Fibroblast of skin of left quadriceps (primary cell): ENCODE data around the gene TMEM258.
A peak's percentile ranks its signal among the peaks of the same experiment; 100 is the strongest.

Experiments used
- DNase-seq, 2 experiments: peaks; one replicate each; pipeline ENCODE4 v3.0.0-alpha.2; 2013; ENCODE audit warnings: low read depth in 2 of 2

Gene TMEM258

DNA sequence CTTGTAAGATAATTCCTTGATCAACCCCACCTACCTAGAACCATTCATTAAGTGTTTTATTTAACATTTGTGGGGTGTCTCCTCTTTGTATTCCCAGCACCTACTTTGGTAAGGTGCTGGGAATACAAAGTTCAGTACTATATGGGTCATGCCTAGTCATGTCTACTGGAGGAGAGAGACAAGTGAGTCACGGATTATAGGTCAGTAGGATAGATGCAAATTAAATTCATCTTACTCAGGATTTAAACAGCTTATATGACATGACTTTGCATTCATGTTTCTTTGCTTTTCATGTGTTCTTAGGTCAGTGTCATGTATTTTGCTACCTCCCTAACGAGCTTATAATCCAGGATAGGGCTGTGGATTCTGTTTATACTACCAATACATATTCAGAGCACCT is 27.8 kb upstream of the TMEM258 start:
- DNase-seq = no peak

DNA sequence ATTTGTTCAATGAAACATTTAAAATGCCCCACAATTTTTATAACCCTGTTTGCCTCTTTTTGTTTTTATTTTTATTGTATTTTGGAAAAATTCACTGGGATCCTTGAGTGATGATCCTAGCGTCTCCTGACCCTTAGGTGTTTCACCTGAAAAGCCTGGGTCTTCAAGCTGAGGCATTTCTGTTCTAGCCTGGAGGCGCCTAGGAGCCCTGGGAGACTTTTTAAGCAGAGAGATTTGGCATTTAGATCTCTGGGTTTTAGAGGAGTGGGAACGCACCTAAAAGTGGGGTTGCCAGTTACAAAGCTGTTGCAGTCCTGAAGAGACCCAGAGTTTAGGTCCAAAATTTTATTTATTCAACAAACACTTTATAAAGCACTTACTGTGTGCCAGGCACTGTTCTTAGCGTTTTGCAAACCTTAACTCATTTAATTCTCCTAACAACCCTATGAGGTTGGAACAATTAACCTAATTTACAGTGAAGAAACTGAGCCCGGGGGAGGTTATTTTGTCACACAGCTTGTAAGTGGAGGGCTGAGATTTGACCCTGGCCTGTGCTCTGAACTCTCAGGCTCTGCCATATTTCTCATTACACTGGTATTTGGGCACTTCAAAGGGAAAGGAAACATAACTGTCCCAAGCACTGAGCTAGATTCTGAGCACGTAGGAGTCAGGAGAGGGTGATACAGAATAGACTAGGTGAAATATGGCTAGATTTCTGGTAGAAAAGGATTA is 25.2 kb upstream of the TMEM258 start:
- DNase-seq = no peak

DNA sequence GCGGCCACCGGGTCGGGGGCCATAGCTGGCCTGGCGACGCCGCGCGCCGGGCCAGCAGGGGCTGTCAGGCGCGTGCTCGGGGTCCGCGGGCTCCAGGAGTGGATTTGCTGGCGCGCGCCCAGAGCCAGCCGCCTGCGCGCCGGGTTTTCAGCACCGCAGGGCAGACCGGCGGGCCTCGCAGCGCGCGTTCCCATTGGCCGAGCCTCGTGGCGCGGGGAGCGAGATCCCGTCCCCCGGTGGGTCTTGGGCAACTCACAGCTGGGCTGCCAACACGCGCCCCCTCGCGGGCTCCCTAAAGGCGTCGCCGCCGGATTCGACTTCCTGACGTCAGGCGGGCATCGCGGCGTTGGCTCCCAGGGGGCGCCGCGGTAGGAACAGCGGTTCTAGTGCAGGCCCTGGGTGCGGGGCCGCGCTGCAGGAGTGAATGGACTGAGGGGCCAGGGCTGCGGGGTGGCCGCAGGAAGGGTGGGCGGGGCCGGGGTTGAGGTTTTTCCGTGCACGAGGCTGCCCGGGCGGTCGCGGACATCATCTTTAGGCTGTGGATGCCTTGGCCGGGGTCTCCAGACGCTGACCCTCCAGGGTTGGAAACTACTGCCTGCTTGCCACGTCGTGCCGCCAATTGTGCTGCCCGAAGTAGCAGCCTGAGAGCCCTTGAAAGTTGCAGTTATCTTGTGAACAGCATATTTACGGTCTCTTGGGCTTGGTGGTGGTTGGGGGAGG is 24.5 kb upstream of the TMEM258 start, which contains the start of gene FADS1:
FADS1 (minus strand) TSS at position 268 of the 720 bp plus-strand sequence; CDS start at position 194, 74 bp downstream.
- peak; percentile 86 for DNase-seq

DNA sequence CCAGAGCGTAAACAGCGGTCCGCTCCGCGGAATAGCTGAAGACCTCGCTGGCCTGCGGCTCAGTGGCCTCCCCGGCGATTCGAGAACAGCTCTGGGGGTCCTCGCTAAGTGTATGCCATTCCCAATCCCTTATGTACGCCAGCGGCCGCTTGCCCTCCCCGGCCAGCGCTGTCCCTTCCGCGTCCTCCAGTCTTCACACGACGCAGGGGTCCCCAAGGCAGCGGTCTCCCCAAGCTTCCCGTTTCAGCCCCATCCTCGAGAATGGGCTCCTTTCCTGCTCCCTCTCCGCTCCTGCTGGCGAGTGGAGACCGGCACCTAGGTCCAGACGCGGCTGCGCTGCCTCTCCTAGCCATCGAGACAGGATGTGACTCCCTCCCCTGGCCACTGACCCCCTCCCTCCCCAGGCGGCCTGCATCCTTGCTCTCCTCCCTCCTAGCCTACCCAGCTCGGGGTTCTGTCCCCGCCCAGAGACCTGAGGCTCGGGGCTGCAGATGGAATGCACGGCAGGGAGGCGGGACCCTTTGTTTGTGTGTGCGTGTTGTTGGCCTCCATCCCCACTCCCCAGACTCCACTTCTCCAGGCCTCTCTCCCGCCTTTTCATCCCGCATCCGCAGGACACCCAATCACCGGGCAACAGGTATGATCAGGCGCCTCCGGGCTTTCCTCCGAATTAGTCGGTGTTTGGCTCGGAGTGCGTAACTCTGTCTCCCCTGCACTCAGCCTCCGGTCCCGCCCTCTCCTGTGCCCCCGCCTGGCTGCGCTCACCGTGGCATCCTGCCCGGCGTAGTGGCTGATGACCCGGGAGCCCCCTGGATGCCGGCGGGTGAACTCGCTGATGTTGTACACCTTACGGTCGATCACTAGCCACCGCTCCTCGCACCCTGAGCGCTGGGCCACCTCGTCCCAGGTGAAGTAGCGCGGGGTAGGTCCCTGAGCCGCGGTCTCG is 23.7 kb upstream of the TMEM258 start:
- DNase-seq = no peak

DNA sequence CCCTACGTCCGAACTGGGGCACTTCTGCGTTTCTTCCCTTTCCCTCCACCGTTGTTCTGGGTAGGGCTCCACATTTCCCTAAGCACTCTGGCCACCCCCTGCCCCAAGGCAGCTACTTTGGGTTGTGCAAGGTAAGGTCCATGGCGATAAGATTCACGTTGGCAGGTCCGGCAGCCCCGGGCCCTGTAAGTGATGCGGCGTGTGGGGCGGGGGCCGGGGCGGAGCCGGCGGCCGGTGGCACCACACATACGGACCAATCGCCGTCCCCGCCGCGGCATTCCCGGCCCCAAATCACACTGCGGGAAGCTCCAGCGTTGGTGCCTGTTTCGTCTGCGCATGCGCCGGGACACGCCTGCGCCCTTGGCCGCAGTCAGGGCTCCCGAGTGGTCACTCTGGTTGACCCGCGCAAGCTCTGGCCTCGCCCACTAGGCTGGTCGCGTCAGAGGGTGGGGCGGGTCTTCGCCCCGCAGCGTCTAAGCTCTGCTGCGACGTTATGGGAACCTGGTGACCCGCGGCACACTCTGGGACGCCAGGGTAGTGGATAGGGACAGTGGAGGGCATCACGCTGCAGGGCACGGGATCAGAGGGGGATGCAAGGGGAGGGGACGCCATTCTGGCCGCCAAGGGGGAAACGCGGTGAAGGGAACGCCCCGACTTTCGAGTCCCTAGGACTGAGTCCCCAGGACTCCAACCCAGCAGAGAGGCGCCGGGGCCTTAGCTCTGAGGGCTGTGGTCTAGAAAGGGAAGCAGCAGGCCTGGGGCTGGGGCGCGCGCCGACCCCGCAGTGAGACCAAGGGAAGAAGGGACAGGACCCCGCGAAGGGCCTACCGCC is 22.8 kb upstream of the TMEM258 start:
- peak; percentile 71 to 72 for DNase-seq

DNA sequence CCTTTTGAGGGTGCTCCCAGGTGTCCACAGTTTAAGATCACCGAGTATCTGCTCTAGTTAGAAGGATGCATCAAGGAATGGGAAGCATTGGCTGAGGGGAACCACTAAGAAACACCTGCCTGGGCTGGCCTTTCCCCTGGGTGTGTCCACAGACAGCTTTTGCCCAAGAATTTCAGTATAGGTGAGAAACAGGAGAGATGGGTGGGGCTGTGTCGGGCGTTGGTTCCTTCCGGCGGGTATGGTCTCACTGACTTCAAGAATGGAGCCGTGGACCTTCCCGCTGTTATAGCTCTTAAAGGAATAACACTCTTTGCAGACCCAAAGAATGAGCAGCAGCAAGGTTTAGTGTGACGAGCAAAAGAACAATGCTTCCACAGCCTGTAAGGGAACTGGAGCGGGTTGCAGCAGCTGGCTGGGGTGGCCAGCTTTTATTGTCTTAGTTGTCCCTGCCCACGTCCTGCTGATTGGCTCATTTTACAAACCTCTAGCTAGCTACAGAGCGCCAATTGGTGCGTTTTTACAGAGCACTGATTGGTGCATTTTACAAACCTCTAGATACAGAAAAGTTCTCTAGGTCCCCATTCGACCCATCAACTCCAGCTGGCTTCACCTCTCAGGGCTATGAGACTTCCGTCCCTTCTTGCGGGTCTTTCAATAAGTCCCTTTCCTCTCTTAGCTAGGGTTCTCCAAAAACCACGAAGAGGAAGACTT is 22.0 kb upstream of the TMEM258 start:
- no peak for DNase-seq

DNA sequence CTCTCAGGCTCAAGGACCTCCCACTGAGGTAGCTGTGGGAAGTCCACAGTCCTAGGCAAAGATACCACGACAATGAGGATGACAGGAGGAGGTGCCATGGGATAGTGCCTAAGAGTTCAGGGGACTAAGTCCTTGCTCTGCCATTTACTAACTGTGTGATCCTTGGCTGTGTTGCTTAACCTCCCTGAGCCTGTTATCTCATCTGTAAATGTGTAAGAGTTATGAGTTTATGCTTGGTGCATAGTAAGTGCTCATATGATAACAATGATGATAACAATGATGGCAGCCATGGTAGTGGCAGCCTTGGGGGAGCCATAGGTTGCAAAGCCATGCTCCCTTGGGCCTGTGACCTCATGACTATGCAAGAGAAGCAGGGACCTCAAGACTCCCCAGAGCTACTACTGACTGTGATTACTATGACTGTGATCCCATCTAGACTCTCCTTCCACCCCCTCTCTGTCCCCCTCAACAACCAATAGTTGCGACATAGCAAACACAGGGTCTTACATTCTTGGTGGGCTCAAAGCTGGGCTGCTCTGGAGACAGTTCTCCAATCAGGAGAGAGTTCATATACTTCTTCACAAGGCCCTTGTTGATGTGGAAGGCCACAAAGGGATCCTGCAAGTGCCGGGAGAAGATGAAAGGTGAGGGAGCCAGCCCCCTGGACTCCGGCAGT is 20.5 kb upstream of the TMEM258 start:
- no peak for DNase-seq

DNA sequence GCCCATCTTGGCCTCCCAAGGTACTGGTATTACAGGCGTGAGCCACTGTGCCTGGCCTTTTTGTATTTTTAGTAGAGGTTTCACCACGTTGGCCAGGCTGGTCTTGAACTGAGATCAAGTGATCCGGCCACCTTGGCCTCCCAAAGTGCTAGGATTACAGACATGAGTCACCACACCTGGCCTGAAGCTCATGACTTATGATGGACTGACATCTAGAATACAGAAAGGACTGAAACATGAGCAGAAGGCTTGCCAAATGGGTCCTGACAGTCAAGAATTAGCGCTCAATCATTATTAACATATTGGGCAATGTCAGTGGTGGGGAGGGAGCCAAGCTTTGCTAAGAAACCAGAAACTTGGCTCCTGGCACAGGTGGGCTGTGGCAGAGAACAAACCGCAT is 19.4 kb upstream of the TMEM258 start:
- DNase-seq = no peak

DNA sequence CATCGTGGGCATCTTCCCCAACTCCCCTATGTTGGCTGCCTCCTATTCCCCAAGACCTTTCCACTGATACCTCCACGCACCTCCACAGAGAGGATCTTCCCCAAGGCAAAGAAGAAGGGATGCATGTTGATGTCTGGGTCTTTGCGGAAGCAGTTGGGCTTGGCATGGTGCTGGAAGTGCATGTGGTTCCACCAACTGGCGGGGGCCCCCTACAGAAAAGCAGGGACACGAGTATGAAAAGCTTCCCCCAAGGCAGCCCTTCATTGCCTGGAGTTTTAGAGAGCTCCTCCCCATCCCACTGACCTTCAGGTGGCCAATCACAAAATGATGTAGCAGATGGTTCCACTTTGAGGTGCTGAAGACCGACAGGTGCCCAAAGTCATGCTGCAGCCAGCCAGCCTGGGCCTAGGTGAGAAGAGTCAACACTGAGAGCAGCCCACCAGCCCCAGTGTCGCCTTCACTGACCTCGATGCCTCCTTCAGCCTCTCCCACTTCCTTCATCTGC is 18.3 kb upstream of the TMEM258 start:
- DNase-seq = no peak

DNA sequence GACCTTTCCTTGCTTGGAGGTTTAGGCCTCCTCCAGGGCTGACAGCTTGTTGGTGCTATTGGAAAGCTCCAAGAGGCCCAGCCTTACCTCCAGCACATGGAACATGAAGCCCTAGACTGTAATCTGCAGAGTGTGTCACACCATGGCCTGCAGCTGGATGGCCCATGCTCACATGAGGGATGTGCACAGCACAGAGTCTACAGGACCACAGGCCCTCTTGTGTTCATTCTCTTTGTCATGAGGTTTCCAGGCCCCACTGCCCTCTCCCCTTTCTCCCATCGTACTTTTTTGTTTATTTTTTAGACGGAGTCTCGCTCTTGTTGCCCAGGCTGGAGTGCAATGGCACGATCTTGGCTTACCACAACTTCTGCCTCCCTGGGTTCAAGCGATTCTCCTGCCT is 14.4 kb upstream of the TMEM258 start:
- DNase-seq = no peak

DNA sequence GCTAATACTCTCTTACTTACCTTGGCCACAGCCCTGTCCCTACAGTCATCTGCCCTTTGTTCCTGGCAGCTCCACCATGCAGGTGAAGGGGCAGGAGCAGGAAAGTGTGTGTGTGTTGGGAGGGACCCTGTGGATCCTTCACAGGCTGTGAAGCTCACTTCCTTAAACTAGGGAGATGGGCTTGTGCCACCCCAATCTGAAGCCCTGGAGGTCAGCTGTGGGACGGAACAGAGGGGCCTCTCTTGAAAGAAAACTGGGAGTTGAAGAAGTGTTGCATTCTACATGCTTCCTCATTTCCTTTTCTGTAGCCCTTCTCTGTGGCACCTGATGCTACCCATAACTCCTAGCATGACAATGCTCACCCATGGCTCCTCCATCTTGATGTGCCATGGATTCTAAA is 12.7 kb upstream of the TMEM258 start:
- DNase-seq = no peak

DNA sequence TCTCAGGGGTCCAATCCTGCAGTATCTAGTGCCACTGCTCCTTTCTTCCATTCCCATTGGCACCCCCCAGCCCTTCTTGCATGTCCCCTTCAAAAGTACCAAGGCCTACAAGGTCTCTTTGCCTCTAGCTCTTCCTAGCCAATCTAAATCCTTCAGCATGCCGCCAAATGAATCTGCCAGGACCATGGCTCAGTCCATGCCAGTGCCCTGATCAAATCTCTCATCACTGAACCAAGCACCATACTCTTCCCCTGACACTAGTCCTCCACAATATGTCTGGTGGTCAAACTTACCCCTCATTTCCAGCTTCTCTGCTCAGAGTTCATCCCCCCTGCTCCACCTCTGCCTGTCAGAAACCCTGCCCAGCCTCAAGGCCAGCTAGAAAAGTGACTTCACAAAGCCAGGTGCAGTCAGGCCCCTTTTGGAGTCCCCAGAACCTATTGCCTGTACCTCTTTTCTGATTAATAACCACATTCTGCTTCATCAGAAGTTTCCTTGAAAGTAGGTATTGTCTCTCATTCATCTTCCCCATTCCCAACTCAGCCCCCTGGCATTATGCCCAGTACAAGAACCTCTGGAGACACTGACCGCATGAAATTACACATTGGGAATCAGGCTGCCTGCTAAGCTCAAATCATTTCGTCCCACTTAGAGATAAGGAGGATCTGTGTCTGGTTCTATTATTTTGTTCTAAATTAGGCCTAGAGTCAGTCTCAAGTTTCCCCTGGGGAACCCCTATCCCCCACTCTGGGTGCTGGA is 11.7 kb upstream of the TMEM258 start:
- no peak for DNase-seq

DNA sequence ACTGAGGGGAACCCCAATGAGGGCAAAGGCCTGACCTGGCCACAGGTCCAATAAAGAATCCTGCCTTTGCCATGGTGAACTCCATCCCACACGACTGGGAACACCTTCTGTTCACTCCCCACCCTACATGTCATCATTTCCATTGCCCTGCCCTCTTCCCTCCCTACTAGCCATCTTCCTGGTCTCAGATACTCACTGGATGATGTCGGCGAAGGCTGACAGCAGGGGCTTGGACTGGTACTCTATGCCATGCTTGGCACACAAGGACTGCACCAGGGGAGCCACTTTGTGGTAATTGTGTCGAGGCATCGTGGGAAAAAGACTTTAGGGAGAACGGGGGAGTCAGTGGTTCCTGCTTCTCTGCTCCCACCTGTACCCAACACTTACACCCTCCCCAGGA is 10.2 kb upstream of the TMEM258 start:
- DNase-seq = no peak

DNA sequence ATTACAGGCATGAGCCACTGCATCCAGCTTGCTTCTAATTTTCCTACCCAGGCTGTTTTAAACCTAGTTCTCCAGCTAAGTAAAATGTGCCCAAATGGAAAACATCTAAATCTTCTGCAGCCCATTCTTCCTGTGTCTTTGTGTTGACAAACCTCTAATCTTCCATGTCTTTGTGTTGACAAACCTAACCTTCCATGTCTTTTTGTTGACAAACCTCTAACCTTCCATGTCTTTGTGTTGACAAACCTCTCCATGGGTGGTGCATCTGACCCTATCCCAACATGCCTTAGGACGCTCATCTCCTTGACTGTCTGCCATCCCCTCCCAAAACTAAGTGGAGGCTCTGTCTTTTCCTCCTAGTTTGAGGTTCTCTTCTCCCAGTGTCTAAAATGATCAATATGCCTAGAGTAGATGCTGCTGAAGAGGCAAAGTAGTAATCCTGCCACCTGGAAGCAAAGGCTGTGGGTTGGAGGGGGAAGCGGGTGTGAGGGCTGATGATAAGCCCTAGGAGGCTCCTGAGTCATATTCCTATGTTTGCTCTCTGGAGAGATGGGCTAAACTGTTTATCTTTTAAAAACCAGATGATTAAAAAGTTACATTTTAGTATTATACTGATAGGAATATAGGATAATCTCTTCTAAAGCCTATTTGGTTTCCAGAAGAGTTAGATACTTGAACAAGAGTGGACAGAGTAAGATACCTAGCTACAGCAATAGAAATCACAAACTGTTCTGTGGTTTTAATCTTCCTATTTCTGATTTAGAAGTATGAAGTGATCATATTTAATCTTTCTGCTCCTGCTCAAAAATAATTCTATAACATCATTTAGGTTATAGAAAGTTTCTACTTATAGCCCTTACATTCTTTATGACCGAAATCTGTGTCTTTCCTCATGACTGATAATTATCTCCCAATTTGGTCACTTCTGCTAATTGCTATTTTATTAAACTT is 8.2 kb upstream of the TMEM258 start:
- DNase-seq = no peak

DNA sequence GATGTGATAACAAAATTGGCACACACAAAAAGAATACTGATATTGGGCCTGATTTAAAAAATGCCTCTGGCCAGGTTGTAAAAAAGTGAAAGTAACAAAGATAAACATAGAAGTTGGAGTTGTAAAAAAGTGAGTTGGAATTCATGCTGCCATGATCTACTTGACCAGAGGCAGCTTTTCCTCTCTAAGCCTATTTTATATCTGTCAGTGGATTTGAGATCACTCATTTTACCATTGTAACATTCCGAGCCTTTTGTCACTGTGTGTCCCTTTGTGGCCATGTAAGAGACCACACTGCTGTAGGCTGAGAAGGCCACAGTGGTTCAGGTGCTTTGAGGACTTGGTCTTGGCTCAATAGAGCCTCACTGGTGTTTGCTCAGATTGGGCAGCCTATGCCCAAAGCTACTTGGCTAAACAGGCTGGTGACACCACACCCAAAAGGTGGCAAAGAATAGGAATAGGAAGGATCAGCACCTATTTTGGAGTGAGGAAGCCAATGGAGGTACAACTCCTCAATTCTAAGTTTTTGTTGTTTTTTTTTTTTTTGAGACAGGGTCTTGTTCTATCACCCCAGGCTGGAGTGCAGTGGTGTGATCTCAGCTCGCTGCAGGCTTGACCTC is 7.4 kb upstream of the TMEM258 start:
- DNase-seq = no peak

DNA sequence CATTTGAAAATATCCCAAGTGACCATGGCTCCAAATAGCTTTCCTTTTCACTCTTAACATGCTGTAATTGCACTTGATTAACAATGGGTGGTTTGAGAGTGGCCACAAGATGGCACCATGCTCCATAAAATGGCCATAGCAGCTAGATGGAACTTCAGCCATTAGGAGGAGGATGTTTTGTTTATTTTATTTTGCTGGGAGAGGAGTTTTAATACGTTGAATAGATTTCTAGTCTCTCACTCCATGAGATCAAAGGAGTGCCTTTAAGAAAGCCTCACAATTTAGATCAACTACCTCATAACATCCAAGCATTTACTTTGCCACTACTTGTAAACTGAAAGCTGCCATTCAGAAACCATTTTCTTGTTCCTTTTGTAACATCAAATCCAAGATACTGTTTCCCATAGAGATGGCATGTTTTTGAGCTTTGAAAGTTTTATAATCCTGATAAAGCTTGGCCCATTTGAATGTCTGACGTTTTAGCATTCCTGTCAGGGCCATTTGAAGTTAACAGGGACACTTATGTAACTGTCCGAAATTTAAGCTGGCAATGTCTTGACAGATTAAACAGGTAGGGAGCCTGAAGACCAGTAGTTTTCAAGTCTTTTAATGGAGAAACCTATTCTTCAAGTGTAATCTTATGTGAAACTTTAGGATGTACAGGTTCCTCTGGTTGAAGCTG is 5.0 kb upstream of the TMEM258 start:
- peak; percentile 60 for DNase-seq
